Measurements from ENCODE around the gene COCH.

DNA sequence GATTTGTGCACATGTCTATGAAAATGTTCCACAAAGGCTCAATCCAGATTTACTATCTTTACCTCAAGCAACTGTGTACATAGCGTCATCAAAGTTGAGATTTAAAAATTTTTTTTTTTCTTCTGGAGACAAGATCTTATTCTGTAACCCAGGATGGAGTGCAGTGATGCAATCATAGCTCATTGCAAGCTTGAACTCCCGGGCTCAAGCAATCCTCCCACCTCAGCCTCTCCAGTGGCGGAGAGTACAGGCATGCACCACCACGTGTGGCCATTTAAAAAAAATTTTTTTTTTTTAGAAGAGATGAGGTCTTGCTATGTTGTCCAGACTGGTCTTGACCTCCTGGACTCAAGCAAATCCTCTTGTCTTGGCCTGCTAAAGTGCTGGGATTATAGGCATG lies 2.3 kb downstream of the COCH start:
- TF ChIP-seq CTCF (IDR thresholded peaks at IDR 0.05; ENCODE audit: low read depth, low read length, poor library complexity, severe bottlenecking) (no peak), EZH2phosphoT487 (IDR thresholded peaks at IDR 0.05; ENCODE audit: borderline replicate concordance, low read length) (no peak)

All from DOHH2 (cell line).